H1 (cell line): ENCODE data around the gene FGF2. TPM values are rescaled to one million over a fixed set of nuclear protein-coding genes. Genes with fewer than 3 reads are reported as not detected.

Experiments
- CHD7 ChIP-seq: fragments of 300-600 bp; sonication (generic); IDR thresholded peaks from 2 replicates; pipeline ENCODE4 v1.7.1; 2012; ENCODE audit warnings: low read length, moderate library complexity, mild to moderate bottlenecking, inconsistent platforms; ENCODE audit not compliant: insufficient replicate concordance
- EGR1 ChIP-seq: IDR thresholded peaks from 2 replicates; pipeline ENCODE4 v1.6.1; 2011; ENCODE audit warnings: low read depth, low read length, borderline replicate concordance
- polyA plus RNA-seq, 7 experiments: library from polyadenylated mRNA; depleted of rRNA in 3 of 7; stranded (reverse) in 5 of 7; unstranded in 2 of 7; fragments of >200 nt in 5 of 7; fragments of 200-250 nt in 2 of 7; gene quantifications; 1 replicate in 5 of 7; 2 replicates in 1 of 7; 4 replicates in 1 of 7; pipeline versions ENCODE4 v1.2.1 to v1.2.3, GENCODE V29; 2011 to 2013; ENCODE audit warnings: missing spikeins in 2 of 7, mixed read lengths in 2 of 7
- total RNA-seq: library from RNA; stranded (reverse); fragmentation: NEBNext Ultra II Directional; extraction: Animal tissue kit (Norgen Biotek cat#: 25700); gene quantifications from 2 replicates; pipeline ENCODE4 v1.2.1, GENCODE V29; 2021

FGF2 gene
- total and polyA plus RNA-seq, 2 of the 8 experiments (the other 6 are each of a cell fraction or from before 2014, with no cell fraction given) = 23.4 to 145 TPM

DNA sequence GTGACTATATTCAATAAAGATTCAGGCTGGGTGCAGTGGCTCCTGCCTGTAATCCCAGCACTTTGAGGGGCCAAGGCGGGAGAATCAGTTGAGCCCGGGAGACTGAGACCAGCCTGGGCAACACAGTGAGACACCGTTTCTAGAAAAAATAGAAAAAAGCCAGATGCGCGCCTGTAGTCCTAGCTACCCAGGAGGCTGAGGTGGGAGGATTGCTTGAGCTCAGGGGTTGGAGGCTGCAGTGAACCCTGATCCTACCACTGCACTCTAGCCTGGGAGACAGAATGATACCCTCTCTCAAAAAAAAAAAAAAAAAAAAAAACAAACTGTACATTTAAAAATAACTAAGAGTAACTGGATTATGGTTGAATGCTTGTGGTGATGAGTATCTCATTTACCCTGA lies 94.7 kb downstream of the FGF2 start (continued):
- TF ChIP-seq CHD7 (no peak), EGR1 (no peak)
- TF ChIP-seq, all 59 proteins: peak for 0
